Measurements from ENCODE around the gene RTN4.

Gene RTN4

GRCh38 chr2:54955358-54956110 lies 94.7 kb downstream of the RTN4 start:
- in situ Hi-C loops (cut with MboI; ENCODE audit: low sequenced_read_pairs): no loop called here

GRCh38 chr2:54954705-54955357 lies 95.4 kb downstream of the RTN4 start:
- in situ Hi-C loops (cut with MboI; ENCODE audit: low sequenced_read_pairs): no loop called here

GRCh38 chr2:54954158-54954557 lies 96.1 kb downstream of the RTN4 start:
- in situ Hi-C loops (cut with MboI; ENCODE audit: low sequenced_read_pairs): no loop called here

- in situ Hi-C loops (cut with MboI; ENCODE audit: low sequenced_read_pairs): no loop called here
Observed at GRCh38 chr2:54952978-54953456, 97.2 kb downstream of the RTN4 start.

- in situ Hi-C loops (cut with MboI; ENCODE audit: low sequenced_read_pairs): no loop called here
Observed at GRCh38 chr2:54952425-54952824, 97.8 kb downstream of the RTN4 start.

GRCh38 chr2:54950811-54951210 lies 99.4 kb downstream of the RTN4 start:
- in situ Hi-C loops (cut with MboI; ENCODE audit: low sequenced_read_pairs): no loop called here

- in situ Hi-C loops (cut with MboI; ENCODE audit: low sequenced_read_pairs): no loop called here
Observed at GRCh38 chr2:54949431-54949830, 100.8 kb downstream of the RTN4 start.

- in situ Hi-C loops (cut with MboI; ENCODE audit: low sequenced_read_pairs): no loop called here
Observed at GRCh38 chr2:54948120-54948519, 102.1 kb downstream of the RTN4 start.

- in situ Hi-C loops (cut with MboI; ENCODE audit: low sequenced_read_pairs): no loop called here
Observed at GRCh38 chr2:54947646-54948045, 102.6 kb downstream of the RTN4 start.

GRCh38 chr2:54947136-54947535 lies 103.1 kb downstream of the RTN4 start:
- in situ Hi-C loops (cut with MboI; ENCODE audit: low sequenced_read_pairs): no loop called here

- in situ Hi-C loops (cut with MboI; ENCODE audit: low sequenced_read_pairs): no loop called here
Observed at GRCh38 chr2:54946220-54946805, 103.9 kb downstream of the RTN4 start.

GRCh38 chr2:54945391-54946219 lies 104.6 kb downstream of the RTN4 start:
- in situ Hi-C loops (cut with MboI; ENCODE audit: low sequenced_read_pairs): no loop called here

- in situ Hi-C loops (cut with MboI; ENCODE audit: low sequenced_read_pairs): no loop called here
Observed at GRCh38 chr2:54944724-54945326, 105.4 kb downstream of the RTN4 start.

- in situ Hi-C loops (cut with MboI; ENCODE audit: low sequenced_read_pairs): no loop called here
Observed at GRCh38 chr2:54942373-54942772, 107.9 kb downstream of the RTN4 start.

GRCh38 chr2:54941248-54941984 lies 108.8 kb downstream of the RTN4 start:
- in situ Hi-C loops (cut with MboI; ENCODE audit: low sequenced_read_pairs): no loop called here

- in situ Hi-C loops (cut with MboI; ENCODE audit: low sequenced_read_pairs): no loop called here
Observed at GRCh38 chr2:54940723-54941122, 109.5 kb downstream of the RTN4 start.

- in situ Hi-C loops (cut with MboI; ENCODE audit: low sequenced_read_pairs): no loop called here
Observed at GRCh38 chr2:54939446-54940118, 110.7 kb downstream of the RTN4 start.

- in situ Hi-C loops (cut with MboI; ENCODE audit: low sequenced_read_pairs): no loop called here
Observed at GRCh38 chr2:54936766-54937165, 113.5 kb downstream of the RTN4 start.

- in situ Hi-C loops (cut with MboI; ENCODE audit: low sequenced_read_pairs): no loop called here
Observed at GRCh38 chr2:54935389-54935788, 114.9 kb downstream of the RTN4 start.

- in situ Hi-C loops (cut with MboI; ENCODE audit: low sequenced_read_pairs): no loop called here
Observed at GRCh38 chr2:54931473-54931872, 118.8 kb downstream of the RTN4 start.
